HCT116 (cell line): Measurements from ENCODE around the gene RANBP17.

ENCODE experiments used
- ELF1 ChIP-seq: IDR thresholded peaks from 2 replicates; pipeline ENCODE4 v1.6.1; 2012; ENCODE audit warnings: low read depth, borderline replicate concordance
- SP1 ChIP-seq: IDR thresholded peaks from 2 replicates; pipeline ENCODE4 v1.6.1; 2012; ENCODE audit warnings: low read depth
- SRF ChIP-seq: IDR thresholded peaks from 2 replicates; pipeline ENCODE4 v1.6.1; 2012; ENCODE audit warnings: low read depth
- TF ChIP-seq, protein P1 (sequence below): IDR thresholded peaks from 2 replicates; pipeline ENCODE4 v1.6.1; 2011; ENCODE audit warnings: mild to moderate bottlenecking, low read length, moderate library complexity; ENCODE audit not compliant: insufficient replicate concordance; ENCODE audit errors: extremely low read depth

DNA sequence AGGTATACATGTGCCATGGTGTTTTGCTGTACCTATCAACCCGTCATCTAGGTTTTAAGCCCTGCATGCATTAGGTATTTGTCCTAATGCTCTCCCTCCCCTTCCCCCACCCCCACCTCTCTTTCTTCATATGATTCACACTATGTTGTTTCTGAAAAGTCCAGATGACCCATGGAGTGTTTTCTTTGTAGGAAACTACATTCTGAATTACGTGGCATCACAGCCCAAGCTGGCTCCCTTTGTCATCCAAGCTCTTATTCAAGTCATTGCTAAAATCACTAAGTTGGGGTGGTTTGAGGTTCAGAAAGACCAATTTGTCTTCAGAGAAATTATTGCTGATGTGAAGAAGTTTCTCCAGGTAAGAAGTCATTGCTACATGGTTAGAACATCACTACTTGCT lies 30.4 kb downstream of the RANBP17 start:
- no peak for TF ChIP-seq SP1
- TF ChIP-seq ELF1, result no peak
- TF ChIP-seq, protein P1, sequence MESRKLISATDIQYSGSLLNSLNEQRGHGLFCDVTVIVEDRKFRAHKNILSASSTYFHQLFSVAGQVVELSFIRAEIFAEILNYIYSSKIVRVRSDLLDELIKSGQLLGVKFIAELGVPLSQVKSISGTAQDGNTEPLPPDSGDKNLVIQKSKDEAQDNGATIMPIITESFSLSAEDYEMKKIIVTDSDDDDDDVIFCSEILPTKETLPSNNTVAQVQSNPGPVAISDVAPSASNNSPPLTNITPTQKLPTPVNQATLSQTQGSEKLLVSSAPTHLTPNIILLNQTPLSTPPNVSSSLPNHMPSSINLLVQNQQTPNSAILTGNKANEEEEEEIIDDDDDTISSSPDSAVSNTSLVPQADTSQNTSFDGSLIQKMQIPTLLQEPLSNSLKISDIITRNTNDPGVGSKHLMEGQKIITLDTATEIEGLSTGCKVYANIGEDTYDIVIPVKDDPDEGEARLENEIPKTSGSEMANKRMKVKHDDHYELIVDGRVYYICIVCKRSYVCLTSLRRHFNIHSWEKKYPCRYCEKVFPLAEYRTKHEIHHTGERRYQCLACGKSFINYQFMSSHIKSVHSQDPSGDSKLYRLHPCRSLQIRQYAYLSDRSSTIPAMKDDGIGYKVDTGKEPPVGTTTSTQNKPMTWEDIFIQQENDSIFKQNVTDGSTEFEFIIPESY, result no peak
- TF ChIP-seq SRF, result no peak
